ENCODE results near the gene TMEM200A.

TMEM200A gene

GRCh38 chr6:130377915-130378314 is 12.1 kb downstream of the TMEM200A start:
- no peak for DNase-seq (ENCODE audit: low read depth)

DNA sequence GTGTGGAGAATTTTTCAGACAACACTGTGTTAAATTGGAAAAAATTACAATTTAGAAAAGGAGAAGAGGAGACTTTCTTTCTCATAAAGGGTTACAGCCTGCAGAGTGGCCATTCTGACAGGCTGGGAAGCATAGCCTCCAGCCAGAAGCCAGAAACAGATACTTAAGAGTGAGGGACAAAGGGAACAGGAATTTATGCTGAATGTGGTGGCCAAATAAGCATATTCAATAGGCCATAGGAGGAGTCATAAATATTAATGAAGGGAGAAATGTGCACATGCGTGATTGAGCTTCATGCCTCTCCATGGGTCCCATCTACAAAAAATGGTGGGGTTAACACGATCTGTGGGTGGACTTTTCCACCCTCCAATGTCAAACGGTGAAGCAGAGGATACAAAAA is 13.4 kb downstream of the TMEM200A start:
- no peak for DNase-seq (ENCODE audit: low read depth)

DNA sequence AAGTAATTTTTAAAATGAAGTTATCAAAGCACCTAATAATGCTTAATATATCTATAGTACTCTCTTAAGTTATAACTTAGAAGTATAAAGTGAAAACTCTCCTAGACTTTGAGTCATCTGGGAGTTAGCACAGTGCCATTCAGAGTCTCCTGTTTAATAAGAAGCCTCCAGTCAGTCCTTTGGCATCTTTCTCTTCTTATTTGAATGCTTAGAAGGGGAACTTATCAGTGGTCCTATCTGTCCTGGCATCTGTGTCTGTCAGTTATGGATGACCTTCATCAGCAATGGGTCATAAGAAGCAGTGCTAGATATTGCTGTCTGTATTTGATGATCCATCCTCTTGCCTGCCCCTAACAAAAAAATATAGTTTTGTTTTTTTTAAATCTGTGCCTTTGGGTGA is 15.2 kb downstream of the TMEM200A start:
- no peak for DNase-seq (ENCODE audit: low read depth)

GRCh38 chr6:130381459-130382380 is 15.9 kb downstream of the TMEM200A start:
- DNase-seq (ENCODE audit: low read depth) = no peak

DNA sequence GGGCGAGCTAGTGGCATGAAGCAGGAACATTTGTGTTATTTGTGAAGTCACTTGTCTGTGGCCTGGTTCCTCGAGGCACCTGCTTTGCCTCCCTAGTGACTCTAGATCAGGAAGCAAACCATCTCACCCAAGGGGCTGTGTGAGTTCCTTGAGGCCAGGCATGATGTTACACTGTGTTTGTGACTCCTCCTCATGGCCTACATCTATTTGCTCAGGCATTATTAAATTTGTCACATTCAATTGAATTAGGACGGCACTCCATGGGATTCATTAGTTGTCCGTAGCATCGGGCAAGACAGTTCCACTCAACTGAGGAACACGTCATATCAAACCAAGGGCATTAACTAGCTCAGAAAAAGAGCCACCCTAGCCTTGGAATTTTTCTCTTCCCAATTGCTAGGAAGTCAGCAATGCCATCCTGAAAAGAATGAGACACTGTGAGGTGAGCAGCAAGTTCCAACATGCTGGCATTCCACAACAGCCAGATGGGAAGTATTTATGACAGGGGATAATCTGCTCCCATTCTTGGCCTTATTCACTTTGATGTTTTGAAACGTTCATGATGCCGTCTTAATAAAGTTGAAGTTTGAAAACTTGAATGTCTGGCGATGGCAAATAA is 17.2 kb downstream of the TMEM200A start:
- DNase-seq (ENCODE audit: low read depth) = no peak

- no peak for DNase-seq (ENCODE audit: low read depth)
These were observed 19.4 kb downstream of the TMEM200A start for GRCh38 chr6:130385064-130385695.

DNA sequence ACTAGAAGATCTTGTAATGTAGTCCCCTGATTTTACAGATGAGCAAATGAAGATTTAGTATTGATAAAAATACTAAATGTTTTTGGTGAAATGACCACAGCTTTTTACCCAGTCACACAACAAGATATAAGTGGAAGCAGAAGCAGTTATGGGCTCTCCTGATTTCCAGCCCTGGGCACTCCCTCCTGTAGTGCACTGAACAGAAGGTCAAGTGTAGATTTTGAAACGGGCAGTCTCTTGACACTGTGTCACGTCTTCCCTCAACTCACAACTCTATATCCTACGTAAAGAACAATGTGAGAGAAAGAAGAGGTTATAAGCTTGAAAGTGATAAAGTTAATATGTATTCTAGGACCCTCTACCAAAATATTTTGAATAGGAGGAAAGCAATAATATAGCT is 23.3 kb downstream of the TMEM200A start:
- no peak for DNase-seq (ENCODE audit: low read depth)

DNA sequence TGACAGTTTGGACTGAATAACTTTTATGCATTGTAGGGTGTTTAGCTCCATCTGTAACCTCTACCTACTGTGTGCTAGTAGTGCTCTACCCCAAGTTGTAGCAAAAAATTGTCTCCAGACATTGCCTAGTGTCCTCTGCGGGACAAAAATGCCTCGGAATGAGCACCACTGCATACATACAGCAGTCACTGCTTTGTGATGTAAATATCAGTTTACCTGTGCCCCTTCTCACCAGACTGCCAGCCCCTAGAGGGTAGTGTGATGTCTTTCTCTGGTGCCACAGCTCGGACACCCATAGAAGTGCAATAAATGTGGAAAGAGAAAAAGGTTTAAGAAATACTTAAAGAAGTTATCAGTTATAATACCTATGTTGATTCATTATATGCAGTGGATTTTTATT is 25.1 kb downstream of the TMEM200A start:
- no peak for DNase-seq (ENCODE audit: low read depth)

DNA sequence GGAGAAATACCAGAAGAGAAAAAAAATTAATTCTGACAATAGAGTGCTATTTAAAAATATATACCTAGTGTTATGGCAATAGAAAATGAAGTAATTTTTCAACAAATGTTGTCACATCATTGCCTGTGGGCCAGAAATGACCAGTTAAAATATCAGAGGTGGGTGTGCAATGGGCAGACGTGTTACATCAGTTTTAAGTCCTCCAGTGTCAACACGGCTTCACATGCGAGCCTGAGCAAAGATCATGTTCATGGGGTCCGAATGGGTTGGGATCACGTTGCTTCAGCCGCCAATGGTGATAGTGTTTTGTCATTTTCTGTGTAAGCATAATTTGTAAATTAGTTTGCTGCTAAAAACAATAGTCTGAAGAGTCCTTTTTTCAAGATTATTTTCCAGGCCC is 27.5 kb downstream of the TMEM200A start:
- DNase-seq (ENCODE audit: low read depth) = no peak

DNA sequence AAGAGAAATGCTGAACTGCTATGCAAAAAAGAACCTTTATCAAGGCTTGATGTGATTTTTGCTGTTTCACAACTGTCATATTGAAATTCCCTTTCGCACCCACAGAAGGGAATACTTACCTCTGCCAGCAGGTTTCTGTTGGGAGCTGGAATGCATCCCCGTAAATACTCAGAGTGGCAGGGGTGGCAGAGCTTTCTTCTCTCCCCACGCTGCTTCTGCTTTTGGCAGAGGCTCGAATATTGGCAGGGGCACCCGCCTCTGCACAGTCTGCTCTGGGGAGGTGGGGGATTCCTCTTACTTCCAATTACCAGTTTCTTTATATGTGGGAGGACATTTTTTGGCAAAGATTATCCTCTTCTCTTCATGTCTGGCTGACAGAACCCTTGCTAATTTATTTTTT is 28.4 kb downstream of the TMEM200A start:
- DNase-seq (ENCODE audit: low read depth) = no peak

- DNase-seq (ENCODE audit: low read depth) = no peak
These were observed 29.3 kb downstream of the TMEM200A start for GRCh38 chr6:130395164-130395563.

- DNase-seq (ENCODE audit: low read depth) = no peak
These were observed 30.9 kb downstream of the TMEM200A start for GRCh38 chr6:130396722-130397121.

DNA sequence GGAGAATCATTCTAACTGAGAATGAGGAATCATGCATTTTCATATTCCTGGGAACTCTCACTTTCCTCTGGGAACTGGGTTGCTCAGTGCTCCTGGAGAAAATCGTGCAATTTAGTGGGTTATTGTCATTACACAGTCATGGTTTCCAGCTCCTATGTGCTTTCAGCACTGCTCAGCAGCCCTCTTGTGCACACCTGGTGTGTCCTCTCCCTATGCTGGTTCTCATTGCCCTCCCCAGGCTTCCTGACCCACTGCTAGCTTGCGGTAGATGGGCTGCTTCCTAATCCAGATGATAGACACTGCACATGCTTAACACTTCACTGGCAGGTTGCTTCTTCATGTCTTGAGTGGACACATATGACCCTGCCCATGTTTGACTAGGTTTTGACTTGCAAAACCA is 39.7 kb downstream of the TMEM200A start:
- no peak for DNase-seq (ENCODE audit: low read depth)

GRCh38 chr6:130407032-130407431 is 41.2 kb downstream of the TMEM200A start:
- no peak for DNase-seq (ENCODE audit: low read depth)

DNA sequence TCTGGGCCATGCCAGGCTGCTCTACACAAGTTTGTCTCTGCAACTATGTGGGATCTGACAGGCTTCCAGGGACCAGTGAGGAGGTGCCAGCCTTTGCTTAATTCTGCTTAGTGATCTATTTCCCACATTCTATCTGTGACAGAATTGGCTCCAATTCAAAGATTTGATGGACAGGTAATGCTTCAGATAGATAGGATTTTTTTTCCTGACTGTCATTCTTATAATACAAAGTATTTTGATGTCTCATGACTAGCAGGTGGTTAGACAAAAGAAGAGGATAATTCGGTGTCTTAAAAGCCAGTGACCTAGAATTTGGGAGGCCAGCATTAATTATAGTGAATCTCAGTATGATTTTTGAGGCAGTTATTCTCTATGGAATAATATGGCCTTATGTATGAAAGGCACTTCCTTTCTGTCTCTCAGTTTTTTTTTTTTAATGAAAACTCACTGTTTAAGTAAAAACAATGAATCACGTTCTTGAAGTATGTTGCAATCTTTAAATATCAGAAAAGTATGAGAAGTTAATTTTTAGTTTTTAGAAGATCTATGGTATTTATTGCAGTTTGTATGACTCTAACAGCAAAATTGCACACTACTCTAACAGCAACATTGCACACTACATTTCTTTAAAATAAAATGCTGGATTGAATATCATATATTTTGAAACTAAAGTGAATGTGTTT is 43.7 kb downstream of the TMEM200A start:
- no peak for DNase-seq (ENCODE audit: low read depth)

DNA sequence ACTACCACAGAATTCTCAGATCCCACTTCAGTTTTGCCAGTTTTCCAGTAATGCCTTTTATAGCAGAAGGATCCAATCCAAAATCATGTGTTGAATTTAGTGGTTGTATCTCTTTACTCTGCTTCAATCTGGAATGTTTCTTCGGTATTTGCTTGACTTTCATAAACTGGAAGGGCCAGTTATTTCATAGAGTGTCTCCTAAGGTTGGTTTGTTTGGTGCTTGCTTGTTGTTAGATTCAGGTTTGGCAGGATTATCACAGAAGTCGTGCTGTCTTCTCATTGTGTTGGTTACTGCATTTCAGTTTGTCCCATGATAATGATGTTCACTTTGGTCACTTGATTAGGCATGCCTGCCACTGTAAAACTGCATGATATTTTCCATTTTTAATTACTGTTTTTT is 45.7 kb downstream of the TMEM200A start:
- DNase-seq (ENCODE audit: low read depth) = no peak

DNA sequence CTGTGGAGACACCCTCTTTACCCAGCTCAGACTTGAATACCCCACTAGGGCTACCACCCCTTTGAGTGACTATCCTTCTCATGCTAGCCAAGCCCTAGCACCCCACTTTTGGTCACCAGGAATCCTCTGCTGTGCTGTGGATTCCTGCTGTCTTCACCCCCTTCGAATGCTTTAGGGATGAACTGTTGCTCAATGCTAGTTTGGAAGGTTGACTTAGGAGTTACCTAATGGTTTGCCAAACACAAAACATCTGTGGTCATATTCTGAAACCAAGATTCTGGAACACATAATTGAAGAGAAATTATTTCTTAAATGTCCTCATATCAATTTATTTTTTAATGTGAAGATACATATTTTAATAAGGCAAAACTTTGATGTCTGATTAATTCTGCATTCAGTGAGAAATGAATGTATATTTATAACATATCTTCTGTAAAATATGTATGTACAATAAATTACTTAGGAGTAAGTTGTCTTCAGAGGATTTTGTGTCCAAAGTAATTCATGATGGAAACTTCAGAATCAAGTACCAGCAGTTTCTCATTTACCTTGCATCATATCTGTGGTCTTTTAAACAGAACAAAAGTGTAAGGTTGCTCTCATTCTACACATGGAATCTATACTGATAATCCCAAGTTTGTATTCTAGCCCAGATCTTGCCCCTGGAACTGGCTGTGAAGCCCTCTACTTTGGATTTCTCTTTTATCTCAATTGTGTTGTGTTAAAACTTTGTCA is 46.9 kb downstream of the TMEM200A start:
- peak; percentile 24 for DNase-seq (ENCODE audit: low read depth)

GRCh38 chr6:130417951-130418350 is 52.1 kb downstream of the TMEM200A start:
- peak; percentile 18 for DNase-seq (ENCODE audit: low read depth)

GRCh38 chr6:130420911-130421310 is 55.1 kb downstream of the TMEM200A start:
- DNase-seq (ENCODE audit: low read depth) = no peak

DNA sequence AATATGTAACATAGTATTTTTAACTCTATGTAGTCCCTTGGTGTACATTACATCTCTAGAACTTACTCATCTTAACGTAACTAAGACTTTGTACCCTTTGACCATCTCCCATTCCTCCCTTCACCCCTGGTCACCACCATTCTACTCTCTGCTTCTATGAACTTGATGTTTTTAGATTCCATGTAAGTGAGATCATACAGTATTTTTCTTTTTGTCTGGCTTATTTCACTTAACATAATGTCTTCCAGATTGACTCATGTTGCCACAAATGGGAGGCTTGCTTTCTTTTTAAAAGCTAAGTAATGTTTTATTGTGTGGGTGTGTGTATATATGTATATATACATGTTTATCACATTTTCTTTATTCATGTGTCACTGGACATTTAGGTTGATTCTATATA is 55.8 kb downstream of the TMEM200A start:
- DNase-seq (ENCODE audit: low read depth) = peak; percentile 55

DNA sequence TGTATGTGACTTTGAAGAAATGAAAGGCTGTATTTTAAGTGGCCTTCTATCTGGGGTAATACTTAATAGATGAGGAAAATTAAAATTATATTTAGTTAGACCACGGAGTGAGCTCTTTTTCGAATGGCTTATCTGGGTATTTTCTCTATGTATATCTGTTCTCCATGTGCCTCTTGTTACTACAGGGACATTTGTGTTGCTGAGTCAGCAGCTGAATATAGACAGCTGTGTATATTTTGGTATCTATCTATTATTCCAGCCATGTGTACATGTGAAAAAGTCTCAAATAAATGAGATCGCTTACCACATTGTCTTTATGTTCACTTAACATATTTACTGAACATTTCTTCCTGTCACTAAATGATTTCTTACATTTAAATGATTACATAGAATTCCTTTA is 57.2 kb downstream of the TMEM200A start:
- DNase-seq (ENCODE audit: low read depth) = no peak

GRCh38 chr6:130424710-130425109 is 58.9 kb downstream of the TMEM200A start:
- no peak for DNase-seq (ENCODE audit: low read depth)
